GM12864 (cell line): ENCODE data around the gene TJP3.

Source experiments
- DNase-seq: peaks from one replicate; pipeline ENCODE4 v3.0.0-alpha.2; 2011; ENCODE audit warnings: low read depth
- H3K4me3 ChIP-seq: 2 replicates; pipeline ENCODE4 v1.5.1; 2011; ENCODE audit warnings: mild to moderate bottlenecking, low read depth, low read length, control low read depth
- CTCF ChIP-seq: IDR thresholded peaks from 2 replicates; pipeline ENCODE4 v1.5.1; 2011; ENCODE audit warnings: low read depth, mild to moderate bottlenecking, moderate library complexity, low read length, control low read depth, inconsistent platforms; ENCODE audit errors: missing control alignments

TJP3 gene

GRCh38 chr19:3722443-3723109 is 14.4 kb downstream of the TJP3 start:
- H3K4me3 ChIP-seq: no peak overlapping the region
- TF ChIP-seq CTCF: no peak
- DNase-seq: no peak

- TF ChIP-seq CTCF: no peak
- H3K4me3 ChIP-seq: no peak overlapping the region
- no peak for DNase-seq
Measured at GRCh38 chr19:3723110-3723488, 14.9 kb downstream of the TJP3 start.

- DNase-seq: no peak
- TF ChIP-seq CTCF: no peak
- no peak overlapping the region for H3K4me3 ChIP-seq
Measured at GRCh38 chr19:3723883-3724282, 15.7 kb downstream of the TJP3 start.

- no peak overlapping the region for H3K4me3 ChIP-seq
- TF ChIP-seq CTCF: no peak
- no peak for DNase-seq
Measured at GRCh38 chr19:3725121-3725520, 16.9 kb downstream of the TJP3 start.

- DNase-seq: no peak
- H3K4me3 ChIP-seq: no peak overlapping the region
- no peak for TF ChIP-seq CTCF
Measured at GRCh38 chr19:3725640-3726310, 17.6 kb downstream of the TJP3 start.

GRCh38 chr19:3730457-3730958 is 22.3 kb downstream of the TJP3 start:
- no peak overlapping the region for H3K4me3 ChIP-seq
- no peak for TF ChIP-seq CTCF
- DNase-seq: no peak
